ENCODE measurements around the gene DBF4.
"Not testable (repeated sequence)": the region's sequence is repeated elsewhere in the genome, so short reads cannot be mapped to it uniquely, and the experiment has no call there.

DBF4 gene

DNA sequence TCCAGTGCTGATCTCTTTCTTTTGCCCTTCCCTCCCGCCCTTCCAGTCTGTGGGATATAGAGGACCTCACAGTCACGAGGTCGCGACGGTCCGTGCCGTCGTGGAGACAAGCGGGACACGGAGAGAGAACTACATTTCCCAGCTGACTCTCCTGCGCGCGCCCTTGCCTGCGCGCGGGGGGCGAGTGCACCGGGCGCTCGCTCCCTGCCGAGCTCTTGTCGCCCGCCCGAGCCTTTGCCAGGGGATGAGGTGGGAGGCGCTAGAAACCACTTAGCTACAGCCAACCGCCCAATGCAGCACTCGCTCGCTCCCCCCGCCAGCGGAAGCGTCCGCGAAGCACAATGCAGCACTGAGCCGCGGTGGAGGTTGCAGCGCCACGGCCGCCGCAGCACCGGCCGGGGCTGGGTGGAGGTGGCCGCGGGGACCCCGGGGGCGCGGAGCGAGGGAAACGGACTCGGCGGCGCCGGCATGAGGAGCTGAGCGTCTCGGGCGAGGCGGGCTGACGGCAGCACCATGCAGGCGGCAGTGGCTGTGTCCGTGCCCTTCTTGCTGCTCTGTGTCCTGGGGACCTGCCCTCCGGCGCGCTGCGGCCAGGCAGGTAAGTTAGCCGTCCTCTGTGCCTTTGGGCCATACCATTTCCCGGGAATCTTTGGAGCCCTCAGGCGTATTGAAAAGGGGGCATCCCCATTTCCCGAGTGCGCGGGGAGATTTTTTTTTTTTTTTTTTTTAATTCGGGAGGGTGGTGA is 57.8 kb downstream of the DBF4 start, which contains the start of gene ADAM22:
ADAM22 (plus strand) TSS at position 299 of the 746 bp plus-strand sequence; CDS start at position 514, 215 bp downstream.
- intact Hi-C loops (cut with DNase I), result loop anchor here (10.0 kb wide), 2 partner anchors 59 to 171 kb away; partner anchors contain the start of genes DBF4 and SLC25A40
- DNase-seq, result peak; percentile 86 to 98 (median 96)

DNA sequence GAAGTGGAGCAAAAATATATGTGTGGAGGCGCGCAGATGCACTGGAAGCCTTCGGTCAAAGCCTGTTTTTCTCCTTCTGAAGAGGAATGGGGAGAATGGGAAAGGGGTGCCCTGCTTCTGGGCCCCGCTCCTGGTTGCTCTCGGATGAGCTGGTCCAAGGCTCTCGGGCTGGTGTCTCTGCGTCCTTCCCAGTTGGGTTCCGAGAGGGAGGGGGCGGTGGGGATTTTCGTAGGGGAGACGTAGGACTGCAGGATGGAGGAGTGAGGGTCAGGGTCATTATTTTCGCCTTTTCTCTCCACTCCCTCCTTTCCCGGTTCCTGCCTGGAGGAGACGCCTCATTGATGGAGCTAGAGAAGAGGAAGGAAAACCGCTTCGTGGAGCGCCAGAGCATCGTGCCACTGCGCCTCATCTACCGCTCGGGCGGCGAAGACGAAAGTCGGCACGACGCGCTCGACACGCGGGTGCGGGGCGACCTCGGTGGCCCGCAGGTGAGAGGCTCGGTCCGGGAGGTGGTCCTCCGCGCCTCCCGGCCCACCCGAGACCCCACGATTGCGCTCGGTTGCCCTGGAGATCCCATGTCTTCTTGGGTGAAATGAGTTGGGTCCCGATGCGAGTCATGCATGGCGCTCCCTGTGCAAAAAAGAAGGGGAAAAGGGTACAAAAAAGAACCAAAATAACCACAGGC is 58.5 kb downstream of the DBF4 start:
- peak; percentile 9 to 76 (median 56) for DNase-seq
- intact Hi-C loops (cut with DNase I), result loop anchor here (10.0 kb wide), 2 partner anchors 60 to 170 kb away; partner anchors contain the start of genes DBF4 and SLC25A40

DNA sequence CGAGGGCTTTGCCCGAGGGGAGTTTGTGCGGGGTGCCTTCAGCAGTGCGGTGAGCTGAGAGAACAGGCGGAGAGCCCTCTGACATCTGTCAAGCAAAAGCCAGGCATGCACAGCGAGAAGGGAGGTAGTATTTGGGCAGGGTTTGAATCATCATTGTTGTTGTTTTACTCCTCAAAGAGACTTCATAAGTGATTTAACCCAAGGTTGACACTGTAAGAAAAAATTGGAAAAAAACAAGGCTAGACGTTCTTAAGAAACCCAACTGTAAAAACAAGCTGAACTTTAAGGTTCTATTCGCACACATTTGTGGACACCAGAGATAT is 59.1 kb downstream of the DBF4 start:
- intact Hi-C loops (cut with DNase I), result loop anchor here (10.0 kb wide), 2 partner anchors 61 to 169 kb away; partner anchors contain the start of genes DBF4 and SLC25A40
- DNase-seq, result peak in 11 of 42 donors; percentile 1 to 43 (median 17)

DNA sequence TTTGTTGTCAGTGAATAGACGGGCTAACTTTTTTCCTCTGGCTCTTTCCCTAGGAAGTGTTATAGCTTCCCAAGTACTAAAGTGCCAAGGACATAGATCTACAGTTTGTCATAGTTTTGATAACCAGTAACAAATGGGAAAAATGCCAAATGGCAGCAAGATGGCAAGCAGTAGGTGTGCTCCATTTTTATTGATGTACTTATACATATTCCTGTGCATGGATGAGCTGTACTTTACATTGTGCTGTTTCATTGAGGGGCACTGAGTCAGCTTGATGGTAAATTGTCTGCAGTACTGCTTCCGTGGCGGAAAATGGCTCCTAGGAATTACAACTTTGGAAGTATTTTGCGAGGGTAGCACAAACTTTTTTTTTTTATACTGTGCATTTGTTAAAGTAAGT is 64.8 kb downstream of the DBF4 start:
- DNase-seq, result no peak
- intact Hi-C loops (cut with DNase I), result no loop called here

DNA sequence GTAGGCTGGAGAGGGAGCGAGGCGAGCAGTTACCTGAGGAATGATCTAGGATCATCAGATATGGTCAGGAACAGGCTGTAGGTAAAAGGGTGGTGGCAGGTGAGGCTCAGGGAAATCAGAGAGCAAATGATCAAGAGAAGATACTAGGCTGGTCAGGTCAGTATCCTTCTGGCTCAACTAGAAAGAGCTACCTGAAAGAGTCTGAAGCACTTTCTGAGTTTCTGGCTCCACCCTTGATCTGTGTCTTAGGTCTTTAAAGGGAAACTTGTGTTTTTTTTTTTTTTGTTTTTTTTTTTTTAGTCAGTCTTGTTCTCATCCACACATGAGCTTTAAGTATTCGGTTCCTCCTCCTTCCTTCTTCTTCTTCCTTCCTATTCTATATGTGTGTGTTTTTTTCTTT is 68.3 kb downstream of the DBF4 start:
- DNase-seq, result no peak
- intact Hi-C loops (cut with DNase I), result no loop called here

DNA sequence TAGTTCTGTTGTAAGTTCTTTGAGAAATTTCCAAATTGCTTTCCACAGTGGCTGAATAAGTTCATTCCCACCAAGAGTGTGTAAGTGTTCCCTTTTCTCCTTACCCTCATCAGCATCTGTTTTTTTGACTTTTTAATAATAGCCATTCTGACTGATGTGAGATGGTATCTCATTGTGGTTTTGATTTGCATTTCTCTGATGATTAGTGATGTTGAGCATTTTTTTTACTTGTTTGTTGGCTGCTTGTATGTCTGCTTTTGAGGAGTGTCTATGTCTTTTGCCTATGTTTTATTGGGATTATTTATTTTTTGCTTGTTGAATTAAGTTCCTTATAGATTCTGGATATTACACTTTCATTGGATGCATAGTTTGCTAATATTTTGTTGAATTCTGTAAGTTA is 69.6 kb downstream of the DBF4 start:
- DNase-seq; intact Hi-C loops (cut with DNase I): not testable (repeated sequence)

DNA sequence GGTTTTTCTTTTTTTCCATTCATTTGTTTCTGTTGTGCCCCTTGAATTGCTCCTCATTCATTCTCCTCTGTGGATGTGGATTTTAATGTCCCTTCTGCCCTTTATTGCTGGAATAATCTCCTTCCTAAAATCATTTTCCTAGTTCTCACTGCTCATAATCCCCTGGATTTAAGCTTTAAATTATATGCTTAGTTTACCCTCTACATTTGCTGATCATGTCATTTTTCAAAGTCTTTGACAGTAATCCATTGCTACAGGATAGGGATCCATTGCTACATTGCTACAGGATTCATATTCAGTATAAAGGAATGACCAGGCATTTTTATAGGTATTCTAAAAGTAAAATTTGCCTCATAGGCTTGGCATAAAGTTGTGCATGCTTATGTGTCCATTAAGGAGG is 72.1 kb downstream of the DBF4 start:
- DNase-seq, result no peak
- intact Hi-C loops (cut with DNase I), result no loop called here
